PFSK-1 (cell line): Measurements from ENCODE around the gene STAC2.

Experiments used
- FOXP2 ChIP-seq: optimal IDR thresholded peaks from 2 replicates; pipeline ENCODE3; 2011; ENCODE audit warnings: borderline replicate concordance, control low read depth, inconsistent platforms; ENCODE audit not compliant: insufficient read depth; ENCODE audit errors: extremely low read length, extremely low read depth
- POLR2AphosphoS5 ChIP-seq: IDR thresholded peaks from 2 replicates; pipeline ENCODE4 v1.6.1; 2012; ENCODE audit warnings: low read depth, mild to moderate bottlenecking, control low read depth, low read length, moderate library complexity
- REST ChIP-seq, 2 experiments: IDR thresholded peaks; 2 replicates each; pipeline versions ENCODE4 v1.6.1 to v1.8.0; 2011 to 2012; ENCODE audit warnings: low read depth in 2 of 2, low read length in 2 of 2, control low read depth in 1 of 2, inconsistent platforms in 1 of 2, mild to moderate bottlenecking in 1 of 2, moderate library complexity in 1 of 2; ENCODE audit not compliant: insufficient read depth in 1 of 2
- SIN3A ChIP-seq: IDR thresholded peaks from 2 replicates; pipeline ENCODE4 v1.6.1; 2012; ENCODE audit warnings: mild to moderate bottlenecking, low read length, moderate library complexity, borderline replicate concordance; ENCODE audit not compliant: insufficient read depth
- TAF1 ChIP-seq: IDR thresholded peaks from 2 replicates; pipeline ENCODE4 v1.6.1; 2012; ENCODE audit warnings: low read length, control low read depth, borderline replicate concordance; ENCODE audit not compliant: insufficient read depth

STAC2 gene

GRCh38 chr17:39170109-39170508 lies 55.6 kb downstream of the STAC2 start:
- TF ChIP-seq SIN3A (no peak), POLR2AphosphoS5 (no peak), FOXP2 (no peak), TAF1 (no peak), REST (IDR thresholded peaks at IDR 0.05; ENCODE audit: insufficient read depth in 1 of 2, low read depth in 2 of 2, low read length in 2 of 2) (no peak)

GRCh38 chr17:39169518-39169917 lies 56.2 kb downstream of the STAC2 start:
- TF ChIP-seq TAF1 (no peak), SIN3A (no peak), FOXP2 (no peak), REST (IDR thresholded peaks at IDR 0.05; ENCODE audit: insufficient read depth in 1 of 2, low read depth in 2 of 2, low read length in 2 of 2) (no peak), POLR2AphosphoS5 (no peak)

- TF ChIP-seq SIN3A = no peak
- no peak for TF ChIP-seq POLR2AphosphoS5
These were observed 56.6 kb downstream of the STAC2 start for GRCh38 chr17:39169101-39169500.

- TF ChIP-seq FOXP2 = no peak
- no peak for TF ChIP-seq REST (IDR thresholded peaks at IDR 0.05; ENCODE audit: insufficient read depth in 1 of 2, low read depth in 2 of 2, low read length in 2 of 2)
- no peak for TF ChIP-seq POLR2AphosphoS5
- TF ChIP-seq TAF1 = no peak
These were observed 58.3 kb downstream of the STAC2 start for GRCh38 chr17:39167476-39167875.

GRCh38 chr17:39166437-39167335 lies 59.1 kb downstream of the STAC2 start:
- no peak for TF ChIP-seq REST (IDR thresholded peaks at IDR 0.05; ENCODE audit: insufficient read depth in 1 of 2, low read depth in 2 of 2, low read length in 2 of 2)
- no peak for TF ChIP-seq TAF1
- no peak for TF ChIP-seq SIN3A
- TF ChIP-seq FOXP2 = no peak
- TF ChIP-seq POLR2AphosphoS5 = no peak
